Posterior cingulate gyrus (tissue), 11 donors: Measurements from ENCODE around the gene KAT7.
"Not testable (repeated sequence)": the region's sequence is repeated elsewhere in the genome, so short reads cannot be mapped to it uniquely, and the experiment has no call there.

ENCODE experiments used
- DNase-seq, 10 donors: peaks; one replicate each; pipeline versions ENCODE4 v3.0.0 to v3.0.0-alpha.2; 2020 to 2021; ENCODE audit warnings: mixed read lengths in 3 of 10
- intact Hi-C: fragments of 100-400 bp; cut with DNase I; formaldehyde crosslinking; loops from one replicate; pipeline ENCODE4 v1.15.1; 2023

KAT7 gene

DNA sequence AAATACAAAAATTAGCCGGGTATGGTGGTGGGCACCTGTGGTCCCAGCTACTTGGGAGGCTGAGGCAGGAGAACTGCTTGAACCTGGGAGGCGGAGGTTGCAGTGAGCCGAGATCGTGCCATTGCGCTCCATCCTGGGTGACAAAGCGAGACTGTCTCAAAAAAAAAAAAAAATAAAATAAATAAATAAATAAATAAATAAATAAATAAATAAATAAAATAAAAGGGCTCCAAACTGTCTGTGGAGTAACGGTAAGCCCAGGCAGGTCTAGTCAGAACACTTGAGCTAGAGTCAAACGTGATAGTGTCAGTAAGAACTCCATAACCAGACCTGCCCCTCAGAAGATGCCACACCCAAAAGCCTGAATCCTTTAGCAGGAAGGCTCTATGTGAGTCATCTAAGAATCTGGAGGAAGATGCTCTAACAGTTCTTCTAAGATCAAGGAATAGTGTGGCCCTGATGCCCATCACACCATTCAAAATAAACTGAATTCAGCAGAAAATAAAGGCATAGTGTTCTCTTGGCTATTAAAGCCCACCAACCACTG, 29.9 kb upstream of the KAT7 start:
- intact Hi-C loops, DNase-seq: not testable (repeated sequence)

DNA sequence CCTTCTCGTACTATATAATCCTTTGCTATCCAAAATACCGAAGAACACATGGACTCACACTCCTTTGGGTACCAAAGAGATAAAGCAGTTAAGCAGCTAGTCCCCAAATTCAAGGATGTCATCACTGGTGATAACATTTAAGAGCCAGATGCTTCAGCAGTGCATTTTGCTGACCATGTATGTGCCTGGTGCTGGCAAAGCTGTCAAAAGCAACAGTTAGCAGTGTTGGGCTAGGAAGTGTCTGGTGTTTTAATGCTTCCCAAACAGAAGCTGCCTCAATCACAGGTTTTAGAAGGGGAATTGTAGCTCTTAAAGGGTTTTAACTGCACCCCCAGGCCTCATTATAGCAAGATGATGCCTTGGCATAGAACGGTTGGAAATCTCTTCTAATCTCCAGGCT, 29.3 kb upstream of the KAT7 start:
- intact Hi-C loops = no loop called here
- DNase-seq = no peak

DNA sequence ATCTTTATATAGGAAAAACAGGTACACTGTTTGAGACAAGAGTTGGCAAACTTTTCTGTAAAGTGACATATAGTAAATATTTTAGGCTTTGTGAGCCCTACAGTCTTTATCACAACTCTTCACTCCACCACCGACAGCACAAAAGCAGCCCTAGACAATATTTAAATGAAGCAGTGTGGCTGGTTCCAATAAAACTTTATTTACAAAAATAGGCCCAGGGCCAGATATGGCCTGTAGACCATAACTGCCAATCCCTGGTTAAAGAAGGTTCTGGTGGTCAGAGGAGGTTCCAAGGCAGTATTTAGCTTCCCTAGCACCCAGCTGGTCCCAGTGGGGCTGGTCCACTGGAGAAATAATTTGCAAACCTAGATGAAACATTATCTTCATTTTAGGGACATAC, 28.2 kb upstream of the KAT7 start:
- DNase-seq = no peak
- intact Hi-C loops = no loop called here

DNA sequence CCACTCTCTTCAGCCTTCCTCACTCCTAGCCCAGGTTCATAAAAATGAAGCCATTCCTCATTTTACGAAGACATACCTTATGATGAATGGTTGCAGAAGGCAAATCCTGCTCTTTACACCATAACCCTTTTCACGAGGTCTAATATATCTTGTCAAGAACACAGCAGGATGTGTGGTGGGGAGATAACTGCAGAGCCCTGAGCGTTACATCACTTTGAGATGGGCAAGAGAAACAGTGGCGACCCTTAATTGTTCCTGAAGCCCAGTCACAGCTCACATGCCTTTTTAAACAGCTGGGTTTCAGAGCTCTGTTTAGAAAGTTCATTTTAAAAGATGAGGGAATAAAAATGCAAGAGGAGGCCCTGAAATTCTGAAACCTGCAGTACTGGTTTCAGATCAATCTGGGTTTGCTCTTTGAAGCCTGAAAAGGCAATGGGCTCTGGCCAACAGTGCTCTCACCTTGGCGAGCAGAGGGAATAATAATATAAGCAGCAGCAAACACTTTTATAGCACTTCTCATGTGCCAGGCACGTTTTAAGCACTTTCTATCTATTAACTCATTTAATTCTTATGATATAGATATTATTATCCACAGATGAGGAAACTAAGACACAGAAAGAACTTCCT, 27.4 kb upstream of the KAT7 start:
- intact Hi-C loops = no loop called here
- no peak for DNase-seq

DNA sequence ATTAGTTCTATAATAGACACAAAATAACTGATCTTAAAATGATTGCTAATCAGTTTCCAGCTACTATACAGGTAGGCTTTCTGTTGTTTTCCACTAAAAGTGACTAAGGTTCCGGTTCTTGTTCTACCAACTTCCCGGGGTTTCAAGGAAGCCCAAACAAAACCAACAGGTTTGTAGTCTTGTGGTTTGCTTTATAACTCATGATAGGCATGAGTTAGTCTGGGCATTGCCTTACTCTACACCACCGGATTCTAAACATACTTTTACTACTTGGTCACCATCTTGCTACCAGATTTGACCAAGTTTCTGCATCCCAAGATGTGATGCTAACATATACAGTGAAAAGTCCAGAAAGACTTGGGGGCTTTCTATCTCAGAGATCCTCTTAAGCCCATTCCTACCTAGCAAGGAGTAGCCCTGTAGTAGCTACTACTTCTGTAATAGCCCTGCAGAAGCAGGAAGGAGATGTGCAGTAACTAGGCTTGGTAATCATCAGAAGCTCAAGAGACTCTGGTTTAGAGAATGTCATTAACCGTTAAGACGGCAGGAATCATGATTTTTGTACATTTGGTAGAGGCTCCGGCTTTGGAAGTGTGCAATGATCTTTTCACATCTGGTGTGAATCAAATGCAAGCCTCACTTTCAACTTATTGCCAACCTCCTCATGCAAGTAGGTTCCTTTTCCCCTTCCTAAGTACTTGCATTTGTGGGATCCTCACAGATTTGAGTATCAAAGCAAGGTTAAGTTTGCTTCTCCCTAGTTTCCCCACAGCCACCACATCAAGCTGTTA, 26.1 kb upstream of the KAT7 start:
- intact Hi-C loops = no loop called here
- DNase-seq = no peak

DNA sequence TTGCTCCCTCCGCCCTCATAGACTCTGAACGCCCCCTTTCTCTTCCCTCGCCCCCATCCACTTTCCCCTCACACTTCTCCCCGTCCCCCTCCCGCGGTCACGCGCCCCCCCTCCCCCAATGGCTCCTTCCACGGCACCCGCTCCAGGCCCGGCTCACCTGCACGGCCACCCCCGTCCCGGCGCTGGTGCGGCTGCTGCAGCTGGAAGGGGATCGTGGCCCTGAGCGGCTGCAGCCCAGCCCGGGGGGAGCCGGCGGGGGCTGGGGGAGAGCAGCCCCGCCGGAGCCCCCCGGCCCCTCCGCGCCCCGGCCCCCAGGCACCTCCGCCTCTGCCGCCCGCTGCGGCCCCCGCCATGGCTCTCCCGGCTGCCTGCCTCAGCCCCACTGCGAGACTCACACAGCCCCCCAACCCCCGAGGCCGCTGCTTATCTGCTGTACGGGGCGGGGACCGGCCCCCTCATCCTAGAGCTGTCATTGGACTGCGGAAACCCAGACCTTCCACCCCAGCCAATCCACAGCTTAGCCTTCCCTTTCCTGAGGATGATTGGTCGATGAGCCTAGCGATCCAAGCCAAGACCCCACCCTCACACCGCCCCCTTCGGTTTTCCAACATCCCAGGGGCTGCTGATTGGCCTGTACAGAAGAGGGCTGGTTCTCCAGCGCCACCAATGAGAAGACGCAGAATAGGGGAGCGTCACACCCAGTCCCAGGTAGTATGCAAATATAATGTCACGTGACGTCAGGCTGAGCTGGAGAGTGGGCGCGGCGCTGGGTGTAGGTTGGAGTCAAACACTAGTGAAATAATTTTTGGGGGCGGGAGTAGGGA, 24.5 kb upstream of the KAT7 start, which contains the start of gene FAM117A:
Gene FAM117A, minus strand, starts transcription at position 397 of the 824 bp plus-strand sequence. Its CDS starts 44 bp downstream, at position 353.
- peak; percentile 87 to 99 (median 97) for DNase-seq
- intact Hi-C loops = loop anchor here (2.0 kb wide), 1 partner anchor 23 kb away; no protein-coding TSS in a partner anchor

DNA sequence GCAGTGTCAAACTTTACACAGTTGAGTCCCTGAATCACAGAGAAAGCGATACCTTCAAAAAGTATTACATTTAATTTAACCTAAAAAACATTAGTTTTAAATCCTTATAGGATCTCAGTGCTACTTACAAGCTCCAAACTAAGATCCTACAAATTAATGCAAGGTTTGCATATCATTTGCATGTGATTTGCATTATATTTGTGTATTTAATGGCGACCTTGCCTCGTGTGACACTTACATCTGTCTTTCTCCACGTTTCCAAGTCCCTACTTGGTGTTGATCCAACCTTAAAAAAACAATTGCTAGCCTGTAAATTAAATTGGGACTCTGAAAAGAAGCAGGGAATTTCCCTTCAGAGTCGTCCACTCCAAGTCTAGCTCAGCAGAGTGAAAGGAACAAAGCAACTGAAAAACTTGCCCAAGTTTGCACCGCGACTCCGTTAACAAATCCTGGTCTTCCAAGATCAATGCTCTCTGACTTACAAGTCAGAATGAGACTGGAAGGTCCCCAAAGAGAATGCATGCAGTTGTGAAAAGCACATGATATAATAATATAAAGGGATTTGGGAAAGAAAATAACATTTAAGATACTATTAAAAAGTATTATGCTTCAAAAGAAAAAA, 23.8 kb upstream of the KAT7 start:
- DNase-seq = no peak
- intact Hi-C loops = loop anchor here (2.0 kb wide), 1 partner anchor 22 kb away; no protein-coding TSS in a partner anchor

DNA sequence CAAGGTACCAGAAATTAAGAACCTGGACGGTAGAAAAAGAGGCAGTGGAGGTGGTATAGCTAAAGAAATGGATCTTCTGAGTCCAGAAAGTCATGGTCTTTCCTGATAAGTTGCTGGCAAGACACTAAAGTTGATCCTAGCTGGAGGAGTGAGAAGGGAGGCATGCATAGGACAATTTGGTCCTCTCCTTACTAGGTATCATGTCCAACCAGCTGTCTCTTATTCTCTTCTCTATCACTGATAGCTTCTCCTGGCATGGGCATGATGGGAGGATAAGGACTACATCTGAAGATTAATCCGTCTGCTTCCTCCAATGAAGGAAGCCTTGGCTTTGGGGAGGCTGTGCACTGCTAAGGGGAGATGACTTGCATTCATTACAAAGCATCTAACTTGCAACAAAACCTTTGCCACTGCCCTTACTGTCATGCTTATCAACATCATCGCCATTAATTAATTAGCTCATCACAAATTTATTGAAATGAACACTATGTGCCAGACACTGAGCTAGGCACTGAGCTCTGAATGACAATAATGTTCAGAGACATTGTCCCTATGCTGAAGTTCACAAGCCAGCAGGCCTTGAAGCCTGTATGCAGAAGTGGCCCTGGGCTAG, 21.5 kb upstream of the KAT7 start:
- DNase-seq = no peak
- intact Hi-C loops = no loop called here

DNA sequence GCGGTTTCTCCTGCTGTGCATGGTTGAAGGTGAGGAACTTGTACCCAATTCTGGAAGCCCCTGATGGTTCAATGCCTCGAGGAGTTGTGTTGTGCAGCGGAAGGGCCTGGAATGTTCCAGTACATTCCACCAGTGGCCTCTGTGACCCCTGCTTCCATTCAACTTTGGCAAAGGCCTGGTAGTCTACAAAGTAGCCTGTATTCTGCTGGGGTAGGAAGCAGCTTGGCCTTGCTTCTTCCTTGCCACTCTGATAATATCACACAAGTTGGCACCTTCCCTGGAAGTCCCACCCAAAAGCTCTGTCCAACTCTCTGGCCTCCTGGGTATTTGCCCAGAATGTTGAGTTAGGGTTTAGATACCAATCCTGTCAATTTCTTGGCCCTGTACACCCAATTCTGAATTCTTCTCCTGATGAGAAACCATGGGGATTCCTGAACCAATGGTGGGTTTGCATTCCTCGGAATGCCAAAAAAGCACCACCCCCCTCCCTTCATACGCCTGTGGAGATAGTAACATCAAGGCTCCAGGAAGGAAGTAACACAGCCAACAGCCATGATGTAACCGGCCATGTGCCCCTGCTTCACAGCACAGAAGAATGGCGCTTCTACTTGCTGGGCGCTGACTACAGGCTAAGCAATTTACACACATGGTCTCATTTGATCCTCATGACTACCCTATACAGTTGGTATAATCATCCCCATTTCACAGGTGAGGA, 12.8 kb upstream of the KAT7 start:
- no peak for DNase-seq
- intact Hi-C loops = no loop called here

DNA sequence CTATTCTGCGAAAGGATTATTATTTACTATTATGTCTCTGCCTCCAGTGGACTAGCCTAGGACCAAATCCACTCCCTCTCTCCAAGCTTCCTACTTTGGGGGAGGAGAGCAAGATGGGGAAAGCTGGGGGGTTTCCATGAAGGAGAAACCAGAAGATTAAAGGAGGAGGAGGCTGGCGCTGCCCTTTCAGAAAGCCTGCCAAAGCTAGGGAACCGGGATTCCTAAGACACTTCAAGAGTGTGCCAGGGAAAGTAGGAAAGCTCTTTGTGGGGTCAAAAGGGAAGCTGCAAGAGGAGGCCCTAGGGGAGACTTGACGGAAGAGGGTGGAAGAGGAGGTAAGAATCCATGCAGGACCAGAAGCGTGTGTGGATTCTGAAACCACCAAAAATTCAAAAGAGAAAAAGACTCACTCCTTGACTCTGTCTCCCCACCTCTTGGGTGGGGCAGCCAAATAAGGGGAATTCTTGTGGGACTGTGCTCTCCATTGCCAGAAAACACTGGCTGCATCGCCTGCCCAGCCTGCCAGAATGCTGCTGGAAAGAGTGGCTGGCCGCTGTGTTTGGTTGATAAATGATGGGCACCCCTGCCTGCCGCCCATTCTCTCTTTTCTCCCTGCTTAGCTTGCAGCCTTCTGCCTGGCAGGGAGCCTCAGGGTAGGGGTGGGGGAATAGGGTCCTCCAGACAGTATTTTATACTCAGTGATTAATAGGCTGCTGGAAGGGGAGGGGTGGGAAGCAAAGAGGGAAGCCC, 11.8 kb upstream of the KAT7 start:
- intact Hi-C loops = no loop called here
- DNase-seq = peak in 2 of 10 donors; percentile 82 to 84

DNA sequence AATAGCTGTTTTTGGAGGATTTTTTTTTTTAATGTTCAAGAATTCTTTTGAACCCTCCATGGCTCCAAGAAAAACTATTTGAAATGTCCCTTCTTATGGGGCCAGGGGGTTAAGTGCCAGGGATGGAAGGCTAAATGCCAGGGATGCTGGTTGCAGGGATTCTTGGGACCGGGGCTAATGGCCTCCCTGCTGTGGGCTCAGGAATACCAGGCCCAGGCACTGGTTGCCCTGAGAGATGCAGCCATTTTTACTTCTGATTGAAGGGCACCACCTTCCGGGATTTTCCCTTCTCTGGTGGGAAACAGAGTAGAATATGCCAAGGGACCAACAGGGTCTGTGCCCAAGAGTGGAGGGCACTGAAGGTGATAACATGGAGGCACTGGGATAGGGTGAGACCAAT, 10.9 kb upstream of the KAT7 start:
- intact Hi-C loops = no loop called here
- no peak for DNase-seq

DNA sequence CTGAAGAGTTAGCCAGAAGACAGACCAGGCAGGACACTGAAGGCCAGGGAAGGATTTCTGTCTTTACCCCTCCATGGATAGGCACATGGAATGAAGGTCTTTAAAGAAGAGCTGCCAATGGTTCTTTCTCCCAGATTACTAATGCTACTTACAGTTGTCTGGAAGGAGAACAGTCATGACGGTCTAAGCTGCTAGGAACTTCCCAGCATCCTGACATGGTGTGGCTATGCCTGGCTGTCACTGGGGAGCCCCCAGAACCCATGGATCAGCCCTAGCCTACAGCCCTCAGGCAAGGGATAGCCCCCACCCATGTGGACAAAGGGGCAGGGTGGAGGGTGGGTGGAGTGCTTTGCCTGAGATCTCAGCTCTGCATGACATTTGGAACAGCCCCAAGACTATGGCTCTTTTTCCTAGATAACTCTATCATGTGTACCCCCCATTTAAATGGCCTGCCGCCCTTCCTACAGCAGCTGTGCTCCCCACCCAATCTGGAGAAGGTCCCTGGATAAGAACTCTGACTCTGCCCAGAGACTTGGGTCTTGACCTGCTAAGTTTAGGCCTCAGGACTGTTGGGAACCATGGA, 9.2 kb upstream of the KAT7 start:
- no peak for DNase-seq
- intact Hi-C loops = no loop called here

DNA sequence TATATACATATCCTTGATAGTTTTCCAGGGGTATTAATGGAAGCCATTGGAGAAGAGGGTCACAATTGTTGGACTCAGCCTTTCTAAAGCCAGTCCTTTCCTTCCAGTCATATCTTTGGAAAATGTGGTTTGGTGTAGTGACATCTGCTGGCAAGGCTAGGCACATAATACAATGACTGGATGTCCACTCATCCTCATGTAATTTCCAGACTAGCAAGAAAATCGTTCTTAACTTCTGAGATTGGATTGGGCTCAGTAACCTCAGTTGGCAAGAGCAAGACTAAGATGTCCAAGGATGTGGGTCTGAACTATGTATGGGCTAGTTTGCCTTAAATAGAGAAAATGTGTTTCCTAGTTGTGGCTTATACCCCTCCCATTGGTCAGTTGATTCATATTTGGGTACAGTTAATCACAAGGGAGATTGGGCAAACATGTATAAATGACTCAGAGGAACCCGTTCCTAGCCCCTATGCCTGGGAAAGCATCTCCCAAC, 8.7 kb upstream of the KAT7 start:
- peak in 1 of 10 donors; percentile 15 for DNase-seq
- intact Hi-C loops = loop anchor here (10.0 kb wide), 1 partner anchor 215 kb away; no protein-coding TSS in a partner anchor

DNA sequence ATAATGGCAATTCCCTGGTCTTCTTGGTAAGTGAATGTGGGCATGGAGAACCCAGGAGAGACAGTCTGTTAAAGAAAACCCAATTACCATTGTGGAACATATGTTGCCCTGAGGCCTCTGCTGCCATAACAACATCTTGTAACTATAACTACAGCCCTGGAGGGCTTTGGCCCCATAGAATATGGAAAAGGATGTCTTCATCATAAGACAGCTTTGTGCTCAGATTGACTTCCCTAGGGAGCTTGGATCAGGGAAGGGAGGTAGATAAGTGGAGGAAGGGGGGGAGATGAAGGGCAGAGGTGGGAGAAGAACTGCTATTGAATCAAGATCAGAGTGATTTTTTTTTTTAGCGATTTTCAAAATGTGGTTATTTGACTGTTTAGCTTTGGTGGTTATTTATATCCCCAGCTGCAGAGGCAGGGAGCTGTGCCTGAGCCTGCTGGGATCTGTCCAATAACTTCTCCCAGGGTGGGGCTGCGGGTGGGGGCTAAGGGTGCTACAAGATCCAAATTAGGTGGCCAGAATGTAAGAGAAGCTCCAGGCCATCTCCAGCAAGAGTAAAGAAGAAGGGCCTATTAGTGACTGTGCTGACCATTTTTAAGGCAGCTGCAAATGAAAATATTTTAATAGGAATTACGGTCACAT, 5.3 kb upstream of the KAT7 start:
- intact Hi-C loops = loop anchor here (10.0 kb wide), 1 partner anchor 218 kb away; no protein-coding TSS in a partner anchor
- DNase-seq = no peak

DNA sequence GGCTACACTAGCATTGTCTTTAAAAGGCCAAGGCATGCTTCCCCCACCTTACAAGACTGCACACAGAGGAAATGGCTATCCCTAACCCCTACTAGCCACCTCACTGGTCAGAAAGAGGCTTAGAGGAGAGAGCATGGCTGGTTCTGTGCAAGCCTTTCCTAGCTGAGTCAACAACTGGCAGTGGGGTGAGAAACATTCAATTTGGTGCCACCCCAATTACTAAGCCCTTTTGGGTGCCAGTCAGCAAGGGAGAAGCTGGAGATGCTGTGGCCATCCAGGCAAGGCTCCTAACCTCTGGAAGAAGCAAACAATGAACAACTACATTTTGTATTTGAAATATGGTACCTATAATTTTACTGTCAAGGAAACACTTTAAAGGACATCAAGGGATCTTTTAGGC, 4.7 kb upstream of the KAT7 start:
- no peak for DNase-seq
- intact Hi-C loops = loop anchor here (10.0 kb wide), 1 partner anchor 219 kb away; no protein-coding TSS in a partner anchor

DNA sequence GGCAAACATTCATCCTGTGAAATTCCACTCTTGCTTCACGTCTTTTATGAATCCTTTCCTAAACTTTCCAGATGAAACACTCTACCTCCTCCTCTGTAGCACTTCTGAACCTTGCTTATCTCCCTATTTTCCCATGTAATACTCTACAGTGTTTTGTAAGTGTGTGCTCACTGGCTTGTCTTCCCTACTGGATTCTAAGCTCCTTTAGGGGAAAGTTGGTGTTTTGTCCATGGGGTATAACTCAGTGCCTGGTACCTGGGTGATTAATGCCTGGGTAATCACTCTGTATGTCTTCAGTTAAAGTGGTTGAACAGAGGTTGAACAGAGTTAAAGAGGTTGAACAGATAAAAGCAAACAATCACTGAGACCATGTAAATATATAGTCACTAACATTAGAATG, 3.8 kb upstream of the KAT7 start:
- DNase-seq = no peak
- intact Hi-C loops = loop anchor here (10.0 kb wide), 1 partner anchor 220 kb away; no protein-coding TSS in a partner anchor

DNA sequence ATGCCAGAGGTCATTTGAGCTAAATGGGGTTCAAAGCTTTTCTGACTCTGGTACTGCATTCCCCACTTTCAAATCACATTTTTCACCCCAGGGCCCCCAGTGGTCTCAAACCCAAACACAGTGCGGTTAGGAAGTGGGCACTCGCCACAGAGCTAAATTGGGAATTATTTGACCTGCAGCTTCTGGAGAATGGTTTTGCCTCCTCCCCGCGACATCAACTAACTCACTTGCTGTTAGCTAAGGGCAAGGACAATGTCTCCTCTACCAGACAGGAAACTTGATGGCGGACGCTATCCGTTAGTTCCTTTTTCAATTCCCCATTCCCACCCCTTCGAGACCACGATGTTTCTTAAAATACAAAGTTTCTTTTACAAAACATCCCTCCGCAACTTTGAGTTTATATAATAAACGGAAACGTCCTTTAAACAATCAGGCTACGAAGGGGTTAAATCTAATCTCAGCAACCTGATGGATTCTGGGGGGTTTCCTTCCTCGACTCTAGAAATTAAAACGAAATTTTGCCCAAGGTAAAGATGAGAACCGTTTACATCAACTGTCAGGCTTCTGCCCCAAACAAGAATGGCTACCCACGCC, 500 bp upstream of the KAT7 start:
- intact Hi-C loops = loop anchor here (2.0 to 10.0 kb wide), 3 partner anchors 23 to 223 kb away; partner anchors contain the start of gene FAM117A
- peak in 1 of 10 donors; percentile 17 for DNase-seq
